ENCODE data around the gene MFAP3L.

The MFAP3L gene

GRCh38 chr4:170017252-170017651 lies 8.9 kb downstream of the MFAP3L start:
- no peak for DNase-seq (ENCODE audit: low read depth)

- no peak for DNase-seq (ENCODE audit: low read depth)
Observed at GRCh38 chr4:170015285-170015684, 10.9 kb downstream of the MFAP3L start.

GRCh38 chr4:170014359-170015011 lies 11.7 kb downstream of the MFAP3L start:
- DNase-seq (ENCODE audit: low read depth) = no peak

- no peak for DNase-seq (ENCODE audit: low read depth)
Observed at GRCh38 chr4:170012629-170012958, 13.6 kb downstream of the MFAP3L start.

- no peak for DNase-seq (ENCODE audit: low read depth)
Observed at GRCh38 chr4:170011921-170012628, 14.1 kb downstream of the MFAP3L start.

GRCh38 chr4:170009291-170009690 lies 16.9 kb downstream of the MFAP3L start:
- no peak for DNase-seq (ENCODE audit: low read depth)

GRCh38 chr4:170008801-170009200 lies 17.4 kb downstream of the MFAP3L start:
- no peak for DNase-seq (ENCODE audit: low read depth)

GRCh38 chr4:170008371-170008770 lies 17.8 kb downstream of the MFAP3L start:
- no peak for DNase-seq (ENCODE audit: low read depth)

- DNase-seq (ENCODE audit: low read depth) = no peak
Observed at GRCh38 chr4:170007113-170007512, 19.1 kb downstream of the MFAP3L start.

GRCh38 chr4:170005472-170005871 lies 20.7 kb downstream of the MFAP3L start:
- no peak for DNase-seq (ENCODE audit: low read depth)

GRCh38 chr4:170004651-170005295 lies 21.4 kb downstream of the MFAP3L start:
- DNase-seq (ENCODE audit: low read depth) = no peak

- no peak for DNase-seq (ENCODE audit: low read depth)
Observed at GRCh38 chr4:170003071-170004070, 22.8 kb downstream of the MFAP3L start.

- DNase-seq (ENCODE audit: low read depth) = no peak
Observed at GRCh38 chr4:170001745-170002267, 24.4 kb downstream of the MFAP3L start.

- DNase-seq (ENCODE audit: low read depth) = no peak
Observed at GRCh38 chr4:170001011-170001744, 25.0 kb downstream of the MFAP3L start.

GRCh38 chr4:169999923-170000322 lies 26.3 kb downstream of the MFAP3L start:
- DNase-seq (ENCODE audit: low read depth) = no peak

- no peak for DNase-seq (ENCODE audit: low read depth)
Observed at GRCh38 chr4:169998981-169999380, 27.2 kb downstream of the MFAP3L start.

GRCh38 chr4:169996379-169997240 lies 29.6 kb downstream of the MFAP3L start:
- DNase-seq (ENCODE audit: low read depth) = no peak

- no peak for DNase-seq (ENCODE audit: low read depth)
Observed at GRCh38 chr4:169993531-169993930, 32.7 kb downstream of the MFAP3L start.

- no peak for DNase-seq (ENCODE audit: low read depth)
Observed at GRCh38 chr4:169988252-169988651, 37.9 kb downstream of the MFAP3L start.
